Common myeloid progenitor, CD34-positive (primary cell): ENCODE results near the gene HBM.
"Not testable (repeated sequence)": the region's sequence is repeated elsewhere in the genome, so short reads cannot be mapped to it uniquely, and the experiment has no call there.

Experiments used
- CTCF ChIA-PET: fragments of 350-600 bp; sonication (Branson Sonifier 250); formaldehyde crosslinking; loops from one replicate; lab custom pipeline; 2021; ENCODE audit warnings: antibody characterized with exemption; lab: Charles Lee
- POLR2A ChIA-PET: fragments of 350-600 bp; sonication (Branson Sonifier 250); formaldehyde crosslinking; loops from one replicate; lab custom pipeline; 2021; ENCODE audit warnings: antibody characterized with exemption; lab: Charles Lee
- DNase-seq, 3 donors: peaks; one replicate each; pipeline versions ENCODE4 v3.0.0 to v3.0.0-alpha.2; 2013
- H3K27ac ChIP-seq, 2 experiments: 1 replicate in 1 of 2; 2 replicates in 1 of 2; pipeline ENCODE4 v1.7.0; 2013; ENCODE audit warnings: inconsistent platforms in 2 of 2, low read length in 2 of 2, mild to moderate bottlenecking in 2 of 2, low read depth in 1 of 2, moderate library complexity in 1 of 2; ENCODE audit not compliant: severe bottlenecking in 2 of 2, insufficient read depth in 1 of 2, poor library complexity in 1 of 2
- H3K27me3 ChIP-seq, 5 experiments: replicated peaks in 2 of 5; 1 replicate in 3 of 5; 2 replicates in 2 of 5; pipeline versions ENCODE4 v1.6.1 to v1.7.0; 2013; ENCODE audit warnings: low read length in 4 of 5, mild to moderate bottlenecking in 2 of 5, moderate library complexity in 2 of 5, inconsistent platforms in 1 of 5; ENCODE audit not compliant: insufficient read depth in 5 of 5, control insufficient read depth in 4 of 5
- H3K36me3 ChIP-seq, 4 experiments: 1 replicate in 2 of 4; 2 replicates in 2 of 4; pipeline versions ENCODE4 v1.6.1 to v1.7.0; 2013; ENCODE audit warnings: low read length in 3 of 4, control low read depth in 1 of 4, mild to moderate bottlenecking in 1 of 4; ENCODE audit not compliant: control insufficient read depth in 4 of 4, insufficient read depth in 4 of 4
- H3K4me1 ChIP-seq, 4 experiments: 1 replicate in 3 of 4; 2 replicates in 1 of 4; pipeline versions ENCODE4 v1.6.1 to v1.7.1; 2013; ENCODE audit warnings: low read length in 3 of 4, mild to moderate bottlenecking in 3 of 4, control low read depth in 1 of 4, inconsistent platforms in 1 of 4, moderate library complexity in 1 of 4; ENCODE audit not compliant: control insufficient read depth in 4 of 4, insufficient read depth in 4 of 4; ENCODE audit errors: control extremely low read depth in 1 of 4
- H3K4me3 ChIP-seq, 7 experiments: 1 replicate in 4 of 7; 2 replicates in 3 of 7; pipeline versions ENCODE4 v1.5.1 to v1.7.0; 2013; ENCODE audit warnings: mild to moderate bottlenecking in 7 of 7, low read length in 6 of 7, moderate library complexity in 6 of 7, inconsistent platforms in 2 of 7, low read depth in 2 of 7, control low read depth in 1 of 7; ENCODE audit not compliant: insufficient read depth in 4 of 7, control insufficient read depth in 1 of 7; ENCODE audit errors: extremely low read depth in 1 of 7
- H3K9me3 ChIP-seq, 5 experiments: 1 replicate in 4 of 5; 2 replicates in 1 of 5; pipeline versions ENCODE4 v1.6.1 to v1.7.1; 2013; ENCODE audit warnings: low read length in 4 of 5, mild to moderate bottlenecking in 2 of 5, inconsistent platforms in 1 of 5, low read depth in 1 of 5, moderate library complexity in 1 of 5; ENCODE audit not compliant: control insufficient read depth in 4 of 5, insufficient read depth in 2 of 5; ENCODE audit errors: control extremely low read depth in 1 of 5
- WGBS: methylation state at CpG from one replicate; pipeline ENCODE4 v1.1.5; 2013; ENCODE audit not compliant: insufficient coverage; 5-methylcytosine and 5-hydroxymethylcytosine counted together

HBM gene

GRCh38 chr16:162271-162991, 3.3 kb upstream of the HBM start:
- ChIA-PET CTCF (interaction anchor here (1.3 kb wide), 1 partner anchor 19 kb away, joined by 3 read pairs; no protein-coding TSS in a partner anchor), POLR2A (interaction anchor here (0.5 to 0.6 kb wide), 2 partner anchors 12 to 39 kb away, joined by 3 to 4 read pairs; no protein-coding TSS in a partner anchor)
- H3K4me3 ChIP-seq = no peak overlapping the region
- no peaks in the 10 kb centered on the region for H3K36me3 ChIP-seq
- no peak for DNase-seq
- no peak overlapping the region for H3K27ac ChIP-seq
- H3K27me3 ChIP-seq = peaks cover 2 to 69% (median 24%) of the 10 kb centered on the region in 5 experiments
- H3K4me1 ChIP-seq = peaks cover 0 to 23% (median 17%) of the 10 kb centered on the region in 4 experiments
- H3K9me3 ChIP-seq = no peaks in the 10 kb centered on the region
- WGBS = 96% methylated on average over 9 of the region's 13 CpGs

DNA sequence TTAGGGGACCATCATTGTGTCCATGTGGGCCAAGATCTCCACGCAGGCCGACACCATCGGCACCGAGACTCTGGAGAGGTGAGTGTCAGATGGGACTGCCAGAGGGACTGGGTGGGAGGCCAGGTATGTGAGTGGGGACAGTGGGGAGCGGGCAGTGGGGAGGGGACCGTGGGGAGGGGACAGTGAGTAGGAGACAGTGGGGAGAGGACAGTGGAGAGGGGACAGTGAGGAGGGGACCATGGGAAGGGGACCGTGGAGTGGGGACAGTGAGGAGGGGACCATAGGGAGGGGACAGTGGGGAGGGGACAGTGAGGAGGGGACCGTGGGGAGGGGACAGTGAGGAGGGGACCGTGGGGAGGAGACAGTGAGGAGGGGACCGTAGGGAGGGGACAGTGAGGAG, 2.6 kb upstream of the HBM start:
- 91% methylated on average over 2 of the region's 10 CpGs for whole genome bisulfite sequencing
- peaks cover 0 to 23% (median 17%) of the 10 kb centered on the region in 4 experiments for H3K4me1 ChIP-seq
- H3K36me3 ChIP-seq, H3K27ac ChIP-seq, H3K9me3 ChIP-seq, H3K4me3 ChIP-seq, DNase-seq: not testable (repeated sequence)
- CTCF ChIA-PET = interaction anchor here (1.3 kb wide), 1 partner anchor 18 kb away, joined by 3 read pairs; no protein-coding TSS in a partner anchor
- POLR2A ChIA-PET = interaction anchor here (0.5 to 0.6 kb wide), 2 partner anchors 13 to 38 kb away, joined by 3 to 4 read pairs; no protein-coding TSS in a partner anchor
- H3K27me3 ChIP-seq = peaks cover 2 to 69% (median 27%) of the 10 kb centered on the region in 5 experiments

DNA sequence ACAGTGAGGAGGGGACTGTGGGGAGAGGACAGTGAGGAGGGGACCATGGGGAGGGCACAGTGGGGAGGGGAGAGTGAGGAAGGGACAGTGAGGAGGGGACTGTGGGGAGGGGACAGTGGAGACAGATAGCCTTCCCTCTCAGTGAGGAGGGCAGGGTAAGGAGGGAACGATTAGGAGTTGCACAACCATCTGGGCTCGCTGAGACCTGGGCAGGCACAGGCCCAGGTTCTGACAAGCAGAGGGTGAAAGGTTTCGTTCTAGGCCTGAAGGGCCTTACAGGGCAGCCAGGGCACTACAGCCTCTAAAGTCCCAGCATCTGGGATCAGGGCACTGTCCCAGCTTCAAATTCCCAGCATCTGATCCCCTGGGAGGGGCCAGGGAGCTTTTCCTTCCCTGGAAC, 2.1 kb upstream of the HBM start:
- POLR2A ChIA-PET, H3K36me3 ChIP-seq, H3K9me3 ChIP-seq, DNase-seq, CTCF ChIA-PET, H3K4me3 ChIP-seq, H3K27ac ChIP-seq: not testable (repeated sequence)
- peaks cover 0 to 69% (median 33%) of the 10 kb centered on the region in 5 experiments for H3K27me3 ChIP-seq
- H3K4me1 ChIP-seq = peaks cover 0 to 24% (median 17%) of the 10 kb centered on the region in 4 experiments
- no CpG with 5 or more reads among the region's 3 CpGs for WGBS

DNA sequence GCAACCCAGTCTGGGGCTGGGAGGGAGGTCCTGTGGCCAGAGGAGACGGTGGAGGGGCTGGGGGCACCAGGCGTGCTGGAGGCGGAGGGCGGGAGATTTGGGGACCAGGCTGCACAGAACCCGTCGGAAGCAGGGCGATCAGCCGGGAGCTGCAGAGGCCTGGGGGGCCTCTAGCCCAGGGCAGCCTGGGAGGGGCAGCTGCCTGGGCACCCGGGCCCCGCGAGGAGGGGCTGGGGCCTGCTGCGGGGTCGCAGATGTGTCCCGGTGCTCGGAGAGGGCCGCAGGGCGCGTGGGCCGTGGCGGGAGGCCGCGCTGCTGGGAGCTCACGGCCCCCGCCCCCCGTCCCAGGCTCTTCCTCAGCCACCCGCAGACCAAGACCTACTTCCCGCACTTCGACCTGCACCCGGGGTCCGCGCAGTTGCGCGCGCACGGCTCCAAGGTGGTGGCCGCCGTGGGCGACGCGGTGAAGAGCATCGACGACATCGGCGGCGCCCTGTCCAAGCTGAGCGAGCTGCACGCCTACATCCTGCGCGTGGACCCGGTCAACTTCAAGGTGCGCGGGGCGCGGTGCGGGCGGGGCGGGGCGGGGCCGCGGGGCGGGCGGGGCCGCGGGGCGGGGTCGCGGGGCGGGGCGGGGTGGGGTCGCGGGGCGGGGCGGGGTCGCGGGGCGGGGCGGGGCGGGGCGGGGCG, 1.5 kb upstream of the HBM start:
- POLR2A ChIA-PET, H3K27ac ChIP-seq, H3K4me3 ChIP-seq, DNase-seq, H3K9me3 ChIP-seq, H3K36me3 ChIP-seq, CTCF ChIA-PET: not testable (repeated sequence)
- peaks cover 0 to 24% (median 17%) of the 10 kb centered on the region in 4 experiments for H3K4me1 ChIP-seq
- H3K27me3 ChIP-seq = peaks cover 0 to 72% (median 37%) of the 10 kb centered on the region in 5 experiments
- WGBS = no CpG with 5 or more reads among the region's 80 CpGs

DNA sequence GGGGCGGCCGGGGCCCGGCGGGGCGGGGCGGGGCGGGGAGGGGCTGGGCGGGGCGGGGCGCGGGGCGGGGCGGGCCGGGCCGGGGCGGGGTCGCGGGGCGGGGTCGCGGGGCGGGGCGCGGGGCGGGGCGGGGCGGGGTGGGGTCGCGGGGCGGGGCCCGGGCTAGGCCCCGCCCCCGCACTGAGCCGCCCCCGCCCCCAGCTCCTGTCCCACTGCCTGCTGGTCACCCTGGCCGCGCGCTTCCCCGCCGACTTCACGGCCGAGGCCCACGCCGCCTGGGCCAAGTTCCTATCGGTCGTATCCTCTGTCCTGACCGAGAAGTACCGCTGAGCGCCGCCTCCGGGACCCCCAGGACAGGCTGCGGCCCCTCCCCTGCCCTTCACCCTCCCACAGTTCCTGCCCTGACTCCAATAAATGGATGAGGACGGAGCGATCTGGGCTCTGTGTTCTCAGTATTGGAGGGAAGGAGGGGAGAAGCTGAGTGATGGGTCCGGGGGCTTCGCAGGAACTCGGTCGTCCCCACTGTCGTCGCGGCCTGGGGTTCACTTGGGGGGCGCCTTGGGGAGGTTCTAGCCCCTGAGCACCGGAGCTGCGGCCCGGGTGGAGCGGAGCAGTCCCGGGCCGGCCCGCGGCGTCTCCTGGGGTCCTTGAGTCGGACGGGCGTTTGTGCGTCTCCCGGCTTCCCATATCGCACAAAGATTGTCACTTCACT, 795 bp upstream of the HBM start:
- ChIA-PET POLR2A (interaction anchor here (0.7 kb wide), 1 partner anchor 13 kb away, joined by 4 read pairs; no protein-coding TSS in a partner anchor), CTCF (no interaction called here)
- H3K9me3 ChIP-seq = no peaks in the 10 kb centered on the region
- DNase-seq = no peak
- H3K4me1 ChIP-seq = peaks cover 0 to 25% (median 17%) of the 10 kb centered on the region in 4 experiments
- H3K36me3 ChIP-seq = no peaks in the 10 kb centered on the region
- H3K27me3 ChIP-seq = peaks cover 0 to 73% (median 37%) of the 10 kb centered on the region in 5 experiments
- peak overlapping the region in 5 of 7 experiments; percentile 13 to 57 (median 35) for H3K4me3 ChIP-seq
- no peak overlapping the region for H3K27ac ChIP-seq
- WGBS = 1% methylated on average over 18 of the region's 77 CpGs

DNA sequence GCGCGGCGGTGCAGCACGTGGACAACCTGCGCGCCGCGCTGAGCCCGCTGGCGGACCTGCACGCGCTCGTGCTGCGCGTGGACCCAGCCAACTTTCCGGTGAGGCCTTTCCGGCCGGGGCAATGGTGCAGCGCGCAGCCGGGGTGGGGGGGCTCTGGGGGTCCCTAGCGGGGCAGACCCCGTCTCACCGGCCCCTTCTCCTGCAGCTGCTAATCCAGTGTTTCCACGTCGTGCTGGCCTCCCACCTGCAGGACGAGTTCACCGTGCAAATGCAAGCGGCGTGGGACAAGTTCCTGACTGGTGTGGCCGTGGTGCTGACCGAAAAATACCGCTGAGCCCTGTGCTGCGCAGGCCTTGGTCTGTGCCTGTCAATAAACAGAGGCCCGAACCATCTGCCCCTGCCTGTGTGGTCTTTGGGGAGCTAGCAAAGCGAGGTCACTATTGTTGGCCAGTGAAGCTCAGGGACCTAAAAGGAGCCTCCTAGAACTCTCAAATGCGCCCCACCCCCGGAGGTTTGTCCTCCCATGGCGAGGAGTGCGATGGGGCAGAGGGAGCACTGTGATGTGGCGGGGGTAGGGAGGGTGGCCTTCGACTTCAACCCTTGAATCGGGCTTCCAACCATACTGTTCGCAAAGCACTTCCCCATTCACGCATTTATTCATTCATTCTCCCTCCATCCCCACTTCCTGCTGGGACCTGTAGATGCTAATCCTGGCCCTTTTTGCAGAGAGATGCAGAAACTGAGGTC, 770 bp downstream of the HBM start:
- peak overlapping the region in 1 of 7 experiments; percentile 48 for H3K4me3 ChIP-seq
- H3K4me1 ChIP-seq = peaks cover 0 to 27% (median 17%) of the 10 kb centered on the region in 4 experiments
- ChIA-PET POLR2A (no interaction called here), CTCF (interaction anchor here (2.7 kb wide), 1 partner anchor 16 kb away, joined by 12 read pairs; no protein-coding TSS in a partner anchor)
- peak in 1 of 3 donors; percentile 39 for DNase-seq
- H3K27ac ChIP-seq = no peak overlapping the region
- WGBS = 4% methylated on average over 37 of the region's 45 CpGs
- H3K36me3 ChIP-seq = no peaks in the 10 kb centered on the region
- no peaks in the 10 kb centered on the region for H3K9me3 ChIP-seq
- H3K27me3 ChIP-seq = peaks cover 0 to 80% (median 37%) of the 10 kb centered on the region in 5 experiments
